Activated gamma-delta T cell treated with Interleukin-2 at 50 U/mL for 16 hours (primary cell): ENCODE measurements around the gene TMCC1.
"Not testable (repeated sequence)": the region's sequence is repeated elsewhere in the genome, so short reads cannot be mapped to it uniquely, and the experiment has no call there.

Experiments used
- DNase-seq: peaks from one replicate; pipeline ENCODE4 v3.0.0-alpha.2; 2020

The TMCC1 gene

GRCh38 chr3:129893581-129894070 lies at the start of gene TMCC1:
TSS of gene TMCC1 (minus strand) at chr3:129893711.
- DNase-seq = peak; percentile 84

DNA sequence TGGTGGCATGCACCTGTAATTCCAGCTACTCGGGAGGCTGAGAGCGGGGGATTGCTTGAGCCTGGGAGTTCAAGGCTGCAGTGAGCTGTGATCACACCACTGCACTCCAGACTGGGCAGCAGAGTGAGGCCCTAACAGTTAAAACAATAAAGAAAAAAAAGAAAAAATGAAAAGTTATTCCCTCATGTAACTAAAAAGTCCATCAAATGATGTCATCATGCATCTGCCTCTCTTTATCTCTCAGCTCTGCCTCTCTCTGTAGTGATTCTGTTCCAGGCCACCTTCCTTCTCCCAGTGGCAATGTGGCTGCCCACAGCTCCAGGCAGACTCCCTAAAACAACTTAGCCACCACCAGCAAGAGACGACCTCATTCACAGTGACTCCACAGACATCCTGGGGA lies 49.5 kb upstream of the TMCC1 start:
- no peak for DNase-seq

- DNase-seq = peak; percentile 17
Measured at GRCh38 chr3:129942296-129942695, 48.8 kb upstream of the TMCC1 start.

DNA sequence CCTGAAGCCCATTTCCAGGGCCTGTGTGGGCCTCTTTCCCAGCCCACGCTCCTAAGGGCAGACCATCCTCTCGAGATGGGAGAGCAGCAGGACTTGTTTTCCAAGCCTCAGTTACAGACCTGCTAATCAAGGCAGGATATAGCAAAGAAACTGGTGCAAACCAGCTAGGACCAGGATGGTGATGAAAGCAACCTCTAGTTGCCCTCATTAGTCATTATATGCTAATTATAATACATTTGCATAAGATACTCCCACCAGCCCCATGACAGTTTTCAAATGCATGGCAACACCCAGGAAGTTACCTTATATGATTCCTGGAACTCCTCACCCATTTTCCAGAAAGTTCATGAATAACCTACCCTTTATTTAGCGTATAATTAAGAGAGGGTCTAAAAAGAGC lies 46.6 kb upstream of the TMCC1 start:
- no peak for DNase-seq

- DNase-seq = no peak
Measured at GRCh38 chr3:129938140-129938930, 44.8 kb upstream of the TMCC1 start.

- DNase-seq = no peak
Measured at GRCh38 chr3:129937717-129938116, 44.2 kb upstream of the TMCC1 start.

- no peak for DNase-seq
Measured at GRCh38 chr3:129936757-129937156, 43.2 kb upstream of the TMCC1 start.

DNA sequence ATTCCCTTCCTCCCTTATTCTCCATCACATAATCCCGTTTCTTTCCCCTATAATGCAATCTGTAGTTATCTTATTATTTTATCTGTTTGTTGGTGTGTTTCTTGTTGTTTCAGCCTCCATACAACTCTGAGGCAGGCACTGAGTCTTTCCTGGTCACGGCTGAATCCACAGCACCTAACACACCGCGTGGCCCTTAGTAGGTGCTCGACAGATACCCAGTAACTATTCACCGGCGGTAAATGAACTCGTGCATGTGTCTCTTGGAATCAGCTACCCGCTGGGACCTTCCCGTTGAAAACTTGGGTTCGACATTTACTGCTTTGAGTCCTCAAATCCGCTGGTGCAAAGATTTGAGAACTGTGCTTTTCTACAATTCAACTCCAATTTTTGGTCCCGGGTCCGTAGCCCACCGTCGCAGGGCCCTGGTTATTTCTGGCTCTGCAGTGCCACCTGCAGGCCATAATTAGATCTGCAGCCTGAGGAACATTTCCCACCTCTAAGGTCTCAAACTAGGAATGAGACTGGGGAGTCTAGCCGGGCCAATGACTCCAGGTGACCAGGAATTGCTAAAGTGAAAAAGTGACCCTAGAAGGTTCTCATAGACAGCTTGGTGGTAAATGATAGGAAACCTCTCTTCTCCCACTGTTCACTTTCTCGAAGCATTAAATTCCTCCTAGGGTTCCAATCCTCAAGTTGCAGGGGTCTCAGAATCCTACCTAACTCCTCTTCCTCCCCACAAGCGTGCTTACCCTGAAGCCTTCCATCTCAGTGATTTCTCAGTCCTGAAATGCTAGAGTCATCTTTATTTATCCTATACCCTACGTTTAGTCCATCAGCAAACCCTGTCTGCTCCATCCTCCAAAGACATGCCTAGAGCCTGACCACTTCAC lies 41.0 kb upstream of the TMCC1 start:
- peak; percentile 17 for DNase-seq

- no peak for DNase-seq
Measured at GRCh38 chr3:129933471-129933870, 40.0 kb upstream of the TMCC1 start.

DNA sequence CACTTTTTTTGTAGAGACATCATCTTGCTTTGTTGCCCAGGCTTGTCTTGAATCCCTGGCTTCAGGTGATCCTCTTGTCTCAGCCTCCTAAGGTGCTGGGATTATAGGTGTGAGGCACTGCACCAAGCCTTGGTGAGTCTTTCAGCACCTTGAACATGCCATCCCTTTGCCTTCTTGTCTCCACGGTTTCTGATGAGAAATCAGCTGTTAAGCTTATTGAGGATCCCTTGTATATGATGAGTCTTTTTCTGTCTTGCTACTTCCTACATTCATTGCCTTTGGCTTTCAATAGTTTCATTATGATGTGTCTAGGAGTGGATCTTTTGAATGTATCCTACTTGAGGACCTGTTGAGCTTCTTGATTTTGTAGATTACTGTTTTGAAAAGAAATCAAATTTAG lies 35.9 kb upstream of the TMCC1 start:
- no peak for DNase-seq

DNA sequence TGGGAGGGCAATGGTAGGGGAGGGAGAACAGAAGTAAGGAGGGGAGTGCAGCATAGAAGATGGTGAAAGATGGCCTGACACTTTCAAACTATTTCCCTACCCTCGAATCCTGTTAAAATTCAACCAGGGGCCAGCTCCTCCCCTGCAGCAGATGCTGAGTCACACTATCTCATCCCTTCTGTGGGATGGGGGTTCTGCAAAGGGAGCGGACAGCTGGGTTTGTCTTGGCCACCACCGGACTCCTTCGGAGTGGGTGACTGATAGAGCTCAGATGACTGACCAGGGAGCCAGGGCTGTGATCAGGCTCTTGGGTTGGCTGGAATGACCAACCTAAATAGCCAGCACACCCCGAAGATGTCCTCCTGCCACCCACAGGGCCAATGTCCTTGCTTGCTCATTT lies 33.6 kb upstream of the TMCC1 start:
- no peak for DNase-seq

- no peak for DNase-seq
Measured at GRCh38 chr3:129919806-129920205, 26.3 kb upstream of the TMCC1 start.

- no peak for DNase-seq
Measured at GRCh38 chr3:129919357-129919756, 25.8 kb upstream of the TMCC1 start.

DNA sequence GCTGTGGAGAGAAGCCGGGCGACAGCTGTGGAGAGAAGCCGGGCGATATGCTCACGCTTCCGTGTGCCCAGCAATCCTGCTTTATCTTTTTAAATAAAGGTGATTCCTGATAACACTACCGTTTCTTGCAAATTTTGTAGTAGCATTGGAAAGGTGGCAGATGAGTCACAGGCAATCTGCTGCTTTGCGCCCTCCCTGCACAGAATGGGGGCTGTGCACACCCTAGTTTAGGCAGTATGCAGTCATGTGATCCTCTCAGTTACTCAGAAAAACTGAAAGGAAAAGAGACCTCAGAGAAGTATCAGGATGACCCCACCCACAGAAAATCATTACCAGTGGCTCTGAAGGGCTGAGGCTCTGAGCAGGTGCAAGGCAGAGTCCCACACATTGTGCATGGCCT lies 24.9 kb upstream of the TMCC1 start:
- DNase-seq = no peak

DNA sequence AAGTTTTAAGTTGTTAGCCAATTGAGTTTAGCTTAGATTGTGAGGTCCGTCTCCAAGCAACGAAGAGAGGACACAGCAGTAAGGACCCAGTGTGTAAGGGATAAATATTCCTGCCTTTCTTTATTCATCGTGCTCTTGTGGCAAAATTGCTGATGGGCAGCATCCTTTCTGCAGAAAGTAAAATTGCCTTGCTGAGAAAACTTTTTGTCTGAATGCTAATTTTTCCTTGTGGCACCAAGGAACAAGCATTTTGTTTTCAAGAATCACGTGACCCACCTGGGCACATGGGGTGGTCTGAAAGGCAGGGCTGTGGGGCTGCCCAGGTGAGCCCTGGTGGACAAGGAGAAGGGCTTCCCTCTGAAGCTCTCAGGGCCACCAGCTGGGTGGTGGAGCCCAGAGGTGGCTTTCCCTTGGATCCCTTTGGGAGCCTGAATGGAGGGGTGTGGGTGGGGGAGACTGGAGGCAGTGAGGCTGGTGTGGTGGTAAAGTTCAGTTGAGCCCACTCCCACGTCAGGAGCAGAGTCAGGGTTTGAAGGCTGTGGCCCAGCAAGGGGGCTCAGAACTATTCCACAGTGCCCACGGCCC lies 24.0 kb upstream of the TMCC1 start:
- no peak for DNase-seq

DNA sequence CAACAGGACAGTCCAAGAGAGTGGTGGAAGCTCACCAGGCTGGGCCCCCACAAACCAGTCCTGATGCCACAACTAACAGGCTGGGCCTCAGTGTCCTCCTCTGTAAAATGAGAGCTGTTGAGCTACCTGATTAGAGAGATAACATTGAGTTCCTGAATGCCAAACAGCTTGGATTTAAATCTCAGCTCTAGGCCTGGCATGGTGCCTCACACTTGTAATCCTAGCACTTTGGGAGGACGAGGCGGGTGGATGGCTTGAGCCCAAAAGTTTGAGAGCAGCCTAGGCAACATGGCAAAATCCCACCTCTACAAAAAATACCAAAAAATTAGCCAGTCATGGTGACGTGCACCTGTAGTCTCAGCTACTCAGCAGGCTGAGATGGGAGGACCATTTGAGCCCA lies 20.1 kb upstream of the TMCC1 start:
- DNase-seq = no peak

- DNase-seq = no peak
Measured at GRCh38 chr3:129911261-129911861, 17.9 kb upstream of the TMCC1 start.

GRCh38 chr3:129909235-129909634 lies 15.7 kb upstream of the TMCC1 start:
- not testable (repeated sequence) for DNase-seq

- DNase-seq = no peak
Measured at GRCh38 chr3:129908417-129908816, 14.9 kb upstream of the TMCC1 start.

- DNase-seq = not testable (repeated sequence)
Measured at GRCh38 chr3:129901272-129901671, 7.8 kb upstream of the TMCC1 start.

DNA sequence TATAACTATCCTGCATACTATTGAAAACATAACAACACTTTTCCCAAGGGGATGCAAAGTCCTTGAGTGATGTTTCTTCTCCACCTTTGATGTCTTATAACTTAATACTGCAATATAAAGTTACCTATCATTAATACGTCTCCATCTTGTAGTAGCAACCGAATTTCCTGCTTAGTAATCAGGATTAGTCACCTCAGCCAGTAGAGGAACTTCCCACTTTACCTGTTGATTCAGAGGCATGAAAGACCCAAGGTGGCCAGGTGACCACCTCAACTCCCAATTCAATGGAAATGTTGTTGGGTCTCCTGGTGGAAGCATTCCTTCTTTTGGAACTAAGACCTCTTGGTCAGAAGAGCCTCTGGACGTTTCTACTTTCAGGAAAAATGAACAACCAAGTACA lies 3.5 kb upstream of the TMCC1 start:
- no peak for DNase-seq

GRCh38 chr3:129892857-129893580 lies 492 bp downstream of the TMCC1 start:
- DNase-seq = peak; percentile 78
